HG03135 (cell line): Measurements from ENCODE around the gene POLR1H.
A peak's percentile ranks its signal among the peaks of the same experiment; 100 is the strongest.

Source experiments
- ATAC-seq: cut with Tn5 transposase; IDR thresholded peaks from one replicate; pipeline ENCODE4 v1.9.1; 2021; ENCODE audit warnings: mild to moderate bottlenecking, moderate library complexity; ENCODE audit not compliant: unreplicated experiment

POLR1H gene

GRCh38 chr6:30093951-30094661, 33.0 kb downstream of the POLR1H start:
- ATAC-seq = no peak

- no peak for ATAC-seq
Measured at GRCh38 chr6:30096829-30097228, 35.8 kb downstream of the POLR1H start.

- ATAC-seq = no peak
Measured at GRCh38 chr6:30097902-30098768, 37.1 kb downstream of the POLR1H start.

GRCh38 chr6:30100154-30100553, 39.1 kb downstream of the POLR1H start:
- ATAC-seq = no peak

- no peak for ATAC-seq
Measured at GRCh38 chr6:30100585-30101443, 39.7 kb downstream of the POLR1H start.

- ATAC-seq = no peak
Measured at GRCh38 chr6:30101444-30102413, 40.7 kb downstream of the POLR1H start.

- no peak for ATAC-seq
Measured at GRCh38 chr6:30102414-30102969, 41.4 kb downstream of the POLR1H start.

- peak; percentile 63 for ATAC-seq
Measured at GRCh38 chr6:30102970-30103871, 42.2 kb downstream of the POLR1H start.

GRCh38 chr6:30103872-30104179, 42.8 kb downstream of the POLR1H start:
- no peak for ATAC-seq

GRCh38 chr6:30104661-30105060, 43.6 kb downstream of the POLR1H start:
- no peak for ATAC-seq

- no peak for ATAC-seq
Measured at GRCh38 chr6:30111266-30111856, 50.3 kb downstream of the POLR1H start.

GRCh38 chr6:30112402-30112994, 51.4 kb downstream of the POLR1H start:
- ATAC-seq = no peak

GRCh38 chr6:30113003-30113759, 52.1 kb downstream of the POLR1H start, which contains the start of gene TRIM31:
Gene TRIM31 (minus strand): TSS chr6:30113090. CDS start chr6:30112805, 285 bp downstream.
- no peak for ATAC-seq

GRCh38 chr6:30113841-30114240, 52.8 kb downstream of the POLR1H start:
- ATAC-seq = no peak
